KBM-7 (cell line): ENCODE data around the gene HTR6.

Experiments
- DNase-seq: peaks from one replicate; pipeline ENCODE4 v3.0.0-alpha.2; 2015
- in situ Hi-C: fragments of 300-500 bp; cut with MboI; formaldehyde crosslinking; loops from 2 replicates; pipeline ENCODE4 v1.14.3; 2020; ENCODE audit warnings: low sequenced_read_pairs, low pct_unique_long_range_greater_than_20kb, mixed read lengths

Gene HTR6

DNA sequence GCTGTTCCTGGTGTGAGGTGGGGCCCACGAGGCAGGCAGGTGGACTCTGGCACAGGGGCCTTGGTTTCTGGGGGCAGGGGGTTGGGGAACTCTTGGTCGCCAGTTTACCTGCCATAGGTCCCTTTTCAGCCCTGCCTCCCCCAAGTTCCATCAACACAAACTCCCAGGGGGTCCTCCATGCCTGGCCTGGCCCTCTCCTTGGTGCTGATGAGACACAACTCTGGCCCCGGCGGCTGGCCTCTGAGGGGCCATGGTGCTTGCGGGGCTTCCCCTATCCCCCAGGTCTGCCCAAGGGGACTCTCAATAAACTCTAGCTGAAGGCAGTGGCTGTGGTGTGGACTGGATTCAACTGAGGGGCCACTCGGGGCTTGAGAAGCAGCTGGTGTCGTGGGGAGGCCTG, 16.0 kb downstream of the HTR6 start:
- in situ Hi-C loops, result no loop called here
- no peak for DNase-seq

DNA sequence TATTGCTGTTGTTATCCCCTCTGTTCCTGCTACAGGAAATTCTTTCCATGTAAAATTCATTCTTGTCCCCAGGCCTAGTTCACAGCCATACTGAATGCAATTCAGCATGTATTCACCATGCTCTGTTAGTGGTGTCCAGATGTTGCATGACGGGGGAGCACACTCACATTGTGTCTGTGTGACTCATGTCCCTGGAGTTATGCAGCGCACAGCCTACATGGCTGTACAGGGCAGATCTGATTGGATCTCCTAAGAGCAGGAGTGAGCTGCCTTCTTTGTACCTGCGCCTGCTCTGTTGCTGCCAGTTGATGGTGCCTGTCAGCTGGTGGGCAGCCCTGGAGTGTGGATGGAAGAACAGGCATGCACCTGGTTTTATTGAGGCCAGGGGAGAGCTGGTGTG, 17.6 kb downstream of the HTR6 start:
- DNase-seq, result no peak

DNA sequence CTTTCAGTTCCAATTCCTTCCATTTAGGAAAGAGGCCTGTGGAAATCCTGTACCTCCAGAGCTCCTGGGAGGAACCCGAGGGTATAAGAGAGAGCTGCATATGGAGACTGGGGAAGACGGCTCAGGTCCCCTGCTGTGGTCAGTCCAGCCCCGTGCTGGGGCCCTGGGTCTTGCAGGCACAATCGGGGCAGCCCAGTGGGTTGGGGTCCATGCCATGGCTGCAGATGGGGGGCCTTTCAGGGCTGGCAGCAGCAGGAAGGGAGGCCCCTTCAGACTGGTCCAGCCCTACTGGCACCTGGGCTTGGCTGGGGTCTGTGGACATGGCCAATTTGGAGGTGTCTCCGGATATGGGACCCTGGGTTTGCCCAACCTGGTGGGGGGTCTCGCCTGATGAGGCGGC, 18.2 kb downstream of the HTR6 start:
- DNase-seq, result no peak
- in situ Hi-C loops, result no loop called here

More for the DNA sequence above, 17.6 kb downstream of the HTR6 start:
- in situ Hi-C loops, result no loop called here

DNA sequence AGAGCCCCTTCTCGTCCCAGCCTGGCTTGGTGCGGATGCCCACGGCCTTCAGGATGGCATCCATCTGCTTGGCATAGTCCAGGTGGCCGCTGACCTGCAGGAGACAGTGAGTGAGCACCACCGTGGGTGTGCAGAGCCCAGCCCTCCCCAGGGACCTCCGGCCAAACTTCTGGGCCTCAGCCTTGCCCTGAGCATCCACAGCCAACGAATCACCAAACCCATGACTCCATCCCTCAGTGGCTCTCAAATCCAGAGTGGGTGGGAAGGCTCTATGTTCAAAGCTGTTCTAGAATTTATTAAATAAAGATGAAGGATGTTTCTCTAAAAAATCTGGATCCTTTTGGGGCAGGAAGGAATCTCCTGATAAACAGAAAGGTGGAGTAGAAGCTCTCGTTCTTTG, 18.7 kb downstream of the HTR6 start:
- DNase-seq, result no peak
- in situ Hi-C loops, result no loop called here

DNA sequence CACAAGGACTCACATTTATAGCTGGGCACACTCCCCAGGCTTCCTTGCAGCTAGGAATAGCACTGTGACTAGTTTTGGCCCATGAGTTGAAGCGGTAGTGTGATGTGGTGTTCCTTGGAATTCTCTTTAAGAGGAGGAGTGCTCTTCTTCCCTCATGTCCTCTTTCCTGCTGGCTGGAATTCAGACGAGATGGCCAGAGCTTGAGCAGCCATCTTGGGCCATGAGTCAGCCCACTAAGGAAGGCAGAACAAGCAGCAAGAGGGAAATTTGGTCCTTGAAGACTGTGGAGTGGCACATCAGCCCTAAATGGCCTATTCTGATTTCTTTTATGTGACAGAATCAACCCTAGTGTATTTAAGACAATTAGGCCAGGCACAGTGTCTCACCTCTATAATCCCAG, 20.0 kb downstream of the HTR6 start:
- in situ Hi-C loops, result no loop called here
- no peak for DNase-seq

DNA sequence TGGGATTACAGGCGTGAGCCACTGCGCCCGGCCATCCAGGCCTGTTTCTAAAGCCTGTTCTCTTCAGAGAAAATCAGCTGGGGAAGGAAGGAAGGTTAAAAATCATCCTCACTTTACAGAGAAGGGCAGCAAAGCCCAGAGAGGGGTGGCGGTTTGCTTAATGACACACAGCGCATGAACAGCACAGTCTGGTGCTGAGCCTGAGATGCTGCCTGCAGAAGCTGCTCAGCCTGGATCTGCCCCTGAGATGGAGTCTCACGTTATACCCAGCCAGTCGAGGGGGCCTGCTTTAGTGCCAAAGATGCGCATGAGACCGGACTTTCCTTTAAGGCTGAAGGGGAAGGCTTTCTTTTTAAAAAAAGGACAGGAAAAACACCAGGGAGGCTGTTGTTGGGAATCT, 21.3 kb downstream of the HTR6 start:
- DNase-seq, result no peak
- in situ Hi-C loops, result no loop called here

DNA sequence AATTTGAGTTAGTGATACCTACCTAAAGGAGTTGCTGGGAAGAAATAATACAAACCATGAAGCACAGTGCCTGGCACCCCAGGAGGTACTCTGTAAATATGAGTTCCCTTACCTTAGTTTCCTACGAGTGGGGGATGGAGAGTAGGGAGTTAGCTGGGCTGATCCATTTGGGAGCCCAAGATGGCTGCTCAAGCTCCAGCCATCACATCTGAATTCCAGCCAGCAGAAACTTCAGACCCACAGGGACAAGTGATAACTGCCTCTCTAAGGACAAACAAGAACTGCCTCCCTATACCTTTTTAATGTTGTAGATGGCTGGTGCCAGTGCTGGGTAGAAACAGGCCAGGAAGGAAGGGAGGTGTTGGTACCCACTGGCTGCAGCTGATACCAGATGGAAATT, 22.7 kb downstream of the HTR6 start:
- DNase-seq, result no peak
- in situ Hi-C loops, result no loop called here

DNA sequence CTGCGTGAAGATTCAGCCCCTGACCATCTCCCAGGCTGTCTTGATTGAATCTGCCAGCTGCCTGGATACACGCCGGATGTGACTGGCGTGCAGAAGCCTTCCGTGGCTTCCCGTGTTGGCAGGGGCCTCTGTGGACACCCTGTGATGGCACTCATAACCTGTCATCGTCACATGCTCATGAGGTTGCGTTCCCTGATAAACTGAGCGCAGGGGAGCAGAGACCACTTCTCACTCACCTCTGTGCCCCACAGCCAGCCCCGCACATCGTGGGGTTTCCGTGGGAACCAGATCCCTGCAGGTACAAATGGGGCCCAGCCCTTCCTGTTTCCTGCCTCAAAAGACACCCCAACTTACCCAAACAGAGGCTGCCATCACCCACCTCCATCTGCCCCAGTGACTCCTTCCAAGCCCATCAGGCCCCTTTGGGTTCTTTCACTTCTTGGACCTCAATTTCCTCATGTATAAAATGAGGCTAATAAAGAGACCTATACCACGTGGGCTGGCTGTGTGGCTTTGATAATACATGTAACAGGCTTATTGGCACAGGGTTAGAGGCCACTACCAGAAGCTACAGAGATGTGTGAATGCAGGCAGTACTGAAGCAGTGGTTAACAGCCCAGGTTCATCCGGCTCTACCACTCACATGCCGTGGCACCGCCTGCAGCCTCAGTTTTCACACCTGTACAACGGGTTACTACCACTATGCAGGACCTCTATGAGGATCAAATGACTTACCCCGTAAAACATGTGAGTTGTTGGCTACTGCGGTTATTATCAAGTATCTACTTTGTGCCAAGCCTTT, 23.6 kb downstream of the HTR6 start:
- in situ Hi-C loops, result no loop called here
- DNase-seq, result no peak

DNA sequence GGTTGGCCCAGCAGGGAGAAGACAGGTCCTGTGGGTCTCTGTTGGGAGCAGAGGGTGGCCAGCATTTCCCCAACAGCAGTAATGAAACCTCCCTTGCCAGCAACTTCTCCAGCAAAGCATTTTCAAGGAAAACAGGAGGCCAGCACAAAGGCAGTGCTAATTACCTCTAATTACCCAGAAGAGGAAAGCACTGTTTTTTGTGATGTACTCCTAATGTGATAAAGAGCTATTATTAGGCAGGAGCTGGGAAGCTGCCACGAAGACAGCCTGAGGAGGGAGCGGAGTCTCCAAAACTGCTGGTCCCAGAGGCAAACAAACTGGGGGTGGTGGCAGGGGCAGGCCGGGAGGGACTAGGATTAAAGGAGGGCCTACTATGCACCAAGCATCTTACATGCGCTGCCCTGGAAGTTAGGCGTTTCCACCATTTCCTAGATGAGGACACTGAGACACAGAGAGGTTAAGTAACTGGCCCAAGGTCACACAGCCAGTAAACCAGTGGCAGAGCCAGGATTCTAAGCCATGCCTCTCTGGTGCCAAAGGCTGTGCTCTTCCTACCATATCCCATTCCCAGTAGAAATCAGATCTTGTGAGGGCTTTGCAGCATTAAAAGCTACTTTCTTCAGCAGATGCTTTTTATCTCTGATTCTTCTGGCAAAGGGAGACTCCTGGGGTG, 24.5 kb downstream of the HTR6 start:
- no peak for DNase-seq
- in situ Hi-C loops, result no loop called here

DNA sequence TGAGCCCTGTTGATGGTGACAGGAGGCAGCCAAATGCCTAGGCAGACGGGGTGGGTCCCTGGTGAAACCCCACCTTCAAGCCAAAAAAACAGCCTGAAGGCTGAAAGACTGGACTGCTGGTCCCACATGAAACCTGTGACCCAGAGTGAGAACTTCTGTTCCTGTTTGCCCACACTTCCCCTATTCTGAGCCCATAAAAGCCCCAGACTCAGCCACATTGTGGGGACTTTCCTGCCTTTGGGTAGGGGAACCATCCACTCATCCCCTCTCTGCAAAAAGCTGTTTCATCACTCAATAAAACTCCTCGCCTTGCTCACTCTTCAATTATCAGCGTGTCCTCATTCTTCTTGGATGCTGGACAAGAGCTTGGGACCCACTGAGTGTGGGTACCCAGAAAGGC, 25.2 kb downstream of the HTR6 start:
- in situ Hi-C loops, result no loop called here
- no peak for DNase-seq

DNA sequence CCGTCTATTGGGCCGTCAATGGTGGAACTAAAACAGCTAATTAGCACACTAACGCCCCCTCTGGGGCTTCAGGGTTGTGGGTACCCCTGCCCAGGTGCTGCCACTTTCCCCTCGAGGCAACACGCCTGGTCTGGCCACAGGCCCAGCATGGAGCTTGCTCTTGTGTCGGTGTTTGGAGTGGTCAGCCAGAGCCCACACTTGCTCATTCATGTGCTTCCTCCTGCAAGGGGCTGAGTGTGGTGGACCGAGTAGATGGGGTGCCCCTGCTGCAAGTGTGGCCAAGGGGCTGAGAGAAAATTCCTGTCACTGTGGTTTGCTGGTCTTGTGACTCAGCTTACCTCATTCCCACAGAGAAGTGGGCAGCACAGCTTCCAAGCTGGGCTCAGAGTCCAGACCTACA, 25.7 kb downstream of the HTR6 start:
- no peak for DNase-seq
- in situ Hi-C loops, result no loop called here

DNA sequence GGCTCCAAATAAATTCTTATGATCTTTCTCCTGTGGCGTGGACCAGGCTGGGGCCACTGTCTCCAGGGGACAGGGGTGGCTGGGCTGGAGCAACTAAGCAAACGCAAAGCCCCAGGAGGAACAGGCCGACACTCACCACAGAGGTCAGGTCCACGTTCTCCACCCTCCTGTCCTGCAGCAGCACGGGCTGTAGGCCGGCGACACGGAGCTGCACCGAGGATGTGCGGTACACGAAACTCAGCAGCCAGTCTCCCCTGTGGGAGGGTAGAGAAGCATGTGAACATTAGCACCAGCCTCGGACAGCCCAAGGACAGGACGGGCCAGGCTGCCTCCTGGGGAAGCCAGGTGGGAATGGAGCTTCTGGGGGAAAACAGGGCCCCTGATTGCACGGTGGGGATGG, 29.6 kb downstream of the HTR6 start:
- no peak for DNase-seq
- in situ Hi-C loops, result no loop called here

DNA sequence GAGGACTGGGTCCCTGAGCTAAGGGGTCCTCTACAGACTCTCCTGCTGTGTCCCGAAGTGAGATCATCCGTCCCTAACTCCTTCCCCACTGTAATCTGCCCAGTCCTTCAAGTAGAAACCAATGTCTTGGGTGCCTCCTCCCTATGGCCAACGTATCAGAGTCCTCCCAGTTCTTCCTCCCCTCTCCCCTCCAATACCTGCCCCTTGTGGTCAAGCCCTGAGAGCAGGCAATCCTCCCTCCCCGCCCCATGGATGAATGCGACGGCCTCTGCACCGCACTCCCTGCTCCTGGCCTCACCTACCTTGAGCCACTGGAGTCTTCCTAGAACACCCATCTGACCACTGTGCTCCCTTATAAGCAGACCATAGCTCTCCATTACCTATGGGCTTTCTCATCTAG, 31.1 kb downstream of the HTR6 start:
- in situ Hi-C loops, result no loop called here
- DNase-seq, result no peak

DNA sequence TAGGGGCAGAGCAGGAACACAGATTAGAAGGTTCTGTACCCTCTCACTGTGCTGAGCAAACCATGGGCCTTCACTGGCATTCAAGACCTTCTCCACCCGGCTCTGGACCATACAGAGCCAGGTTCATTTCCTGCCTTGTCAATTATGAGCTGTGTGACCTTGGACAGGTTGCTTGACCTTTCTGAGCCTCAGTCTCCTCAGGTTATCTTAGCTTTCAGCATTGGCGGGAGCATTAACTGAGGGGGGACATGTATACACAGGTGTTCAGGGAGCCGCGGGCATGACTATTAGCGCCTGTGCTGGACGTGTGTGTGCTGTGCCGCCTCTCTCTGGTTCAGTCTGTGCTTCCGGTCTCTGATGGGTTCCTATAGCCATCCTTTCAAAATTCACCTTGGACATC, 32.1 kb downstream of the HTR6 start:
- no peak for DNase-seq
- in situ Hi-C loops, result no loop called here

DNA sequence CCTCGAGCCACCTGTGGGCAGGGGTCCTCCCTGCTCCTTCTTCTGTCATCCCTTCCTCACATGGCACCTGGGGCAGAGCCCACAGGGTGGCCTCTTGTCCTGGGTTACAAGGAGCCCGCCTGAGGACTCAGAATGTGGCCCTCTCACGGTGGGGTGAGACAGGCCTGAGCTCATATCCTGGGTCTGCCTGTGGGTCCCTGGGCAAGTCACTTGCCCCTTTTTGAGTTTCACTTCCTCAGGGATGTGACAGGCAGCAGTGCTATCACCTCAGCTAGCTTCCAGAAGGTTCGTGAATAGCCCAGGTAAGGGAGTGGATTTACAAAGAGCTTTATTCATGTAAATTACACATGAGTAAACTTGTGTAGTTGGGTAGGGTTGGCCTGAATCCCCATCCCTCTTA, 33.5 kb downstream of the HTR6 start:
- DNase-seq, result no peak
- in situ Hi-C loops, result no loop called here

DNA sequence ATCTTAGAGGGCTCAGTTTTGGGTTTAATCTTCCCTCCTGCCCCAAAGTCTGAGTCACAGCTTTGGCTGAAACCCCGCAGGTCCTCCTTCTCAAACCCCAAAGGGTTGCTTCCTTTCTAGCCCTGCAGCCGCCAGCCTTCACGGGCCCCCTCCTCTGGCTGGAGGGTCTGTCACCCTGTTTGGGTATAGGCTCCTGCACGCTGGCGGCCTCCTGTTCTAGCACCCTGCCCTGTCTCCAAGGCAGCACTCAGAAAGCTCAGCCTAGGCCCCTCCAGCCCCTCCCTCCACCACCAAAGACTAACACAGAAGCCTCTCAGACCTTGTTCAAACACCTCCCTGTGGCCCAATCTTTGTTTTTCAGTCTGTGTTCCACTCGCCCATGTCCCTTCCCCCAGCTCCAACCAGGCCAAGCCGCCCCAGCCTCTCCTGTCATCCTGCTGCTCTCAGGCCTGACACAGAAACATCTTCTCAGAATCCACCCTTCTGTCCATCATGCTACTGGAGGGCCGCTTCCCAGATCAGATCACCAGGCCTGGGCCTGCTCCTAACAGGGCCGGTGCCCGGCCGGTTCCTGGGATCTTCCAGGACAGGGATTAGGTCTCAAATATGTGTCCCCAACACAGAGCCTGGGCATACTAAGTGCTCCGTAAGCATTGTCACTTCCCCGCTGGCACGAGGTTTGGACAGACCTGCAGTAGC, 35.6 kb downstream of the HTR6 start:
- in situ Hi-C loops, result no loop called here

DNA sequence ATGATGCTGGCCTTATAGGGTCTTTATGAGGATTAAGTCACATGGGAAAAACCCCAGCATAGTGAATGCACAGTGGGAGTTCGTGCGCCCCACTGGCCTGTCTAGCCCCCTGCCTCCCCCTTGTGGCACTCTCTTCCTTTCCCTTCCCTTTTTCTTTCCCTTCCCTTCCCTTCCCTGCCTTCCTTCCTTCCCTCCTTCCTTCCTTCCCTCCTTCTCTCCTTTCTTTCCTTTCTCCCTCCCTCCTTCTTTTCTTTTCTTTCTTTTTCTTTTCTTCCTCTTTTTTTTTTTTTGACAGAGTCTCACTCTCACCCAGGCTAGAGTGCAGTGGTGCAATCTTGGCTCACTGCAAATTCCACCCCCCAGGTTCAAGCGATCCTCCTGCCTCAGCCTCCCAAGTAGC, 38.6 kb downstream of the HTR6 start:
- DNase-seq, result no peak
- in situ Hi-C loops, result no loop called here

More for the DNA sequence above, 35.6 kb downstream of the HTR6 start:
- DNase-seq, result no peak

DNA sequence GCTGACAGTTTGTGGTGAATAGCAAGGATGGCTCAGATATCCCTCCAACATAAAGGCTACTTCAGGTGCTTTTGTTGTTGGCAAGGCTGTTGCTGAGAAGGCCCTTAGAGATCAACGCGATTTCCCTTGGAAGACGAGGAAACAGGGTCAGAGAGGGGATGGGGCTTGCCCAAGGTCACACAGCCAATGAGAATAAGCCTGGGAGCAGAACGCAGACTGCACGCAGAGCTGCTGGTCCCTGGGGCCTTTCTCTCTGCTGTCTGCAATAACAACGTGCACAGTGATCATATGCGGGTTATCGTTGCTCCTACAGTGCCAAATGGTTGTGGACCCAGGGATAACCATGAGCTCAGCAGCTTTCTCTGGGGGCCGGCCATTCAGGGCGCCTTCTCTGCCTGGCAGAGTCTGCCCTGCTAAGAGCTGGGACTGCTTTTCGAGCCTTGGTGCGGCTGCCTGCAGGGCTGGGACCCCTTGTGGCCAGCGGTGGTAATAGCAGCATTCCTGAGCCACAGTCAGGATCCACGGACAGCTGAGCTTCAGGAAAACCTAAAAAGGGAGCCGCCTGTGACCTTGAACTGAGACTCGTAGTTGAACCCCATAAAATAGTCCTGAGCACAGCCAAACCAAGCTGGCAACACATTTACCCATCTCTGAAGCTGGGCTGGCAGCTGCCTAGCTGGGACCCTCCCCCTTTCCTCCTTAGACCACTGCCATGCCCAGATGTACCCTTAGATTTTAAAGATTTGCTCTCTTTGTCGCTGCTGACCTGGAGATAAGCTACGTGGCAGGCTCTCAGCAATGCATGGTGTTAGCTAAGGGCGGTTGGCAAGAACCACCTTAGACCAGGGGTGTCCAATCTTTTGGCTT, 39.8 kb downstream of the HTR6 start:
- in situ Hi-C loops, result no loop called here
- DNase-seq, result peak; percentile 56

DNA sequence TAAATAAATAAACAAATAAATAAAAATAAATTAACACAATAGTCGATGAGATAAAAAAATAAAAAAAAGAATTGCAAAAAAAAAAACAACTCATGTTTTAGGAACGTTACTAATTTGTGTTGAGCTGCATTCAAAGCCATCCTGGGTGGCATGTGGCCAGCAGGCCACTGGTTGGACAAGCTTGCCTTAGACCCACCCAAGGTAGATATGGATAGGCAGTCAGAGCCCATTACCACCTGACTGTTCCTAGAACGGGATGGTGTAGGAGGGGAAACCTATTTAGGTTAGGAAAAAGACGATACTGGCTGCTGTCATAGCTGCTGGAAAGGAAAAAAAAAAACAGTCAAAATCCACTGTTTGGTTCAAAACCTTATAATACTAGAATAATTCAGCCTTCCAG, 40.8 kb downstream of the HTR6 start:
- in situ Hi-C loops, result no loop called here
- no peak for DNase-seq

DNA sequence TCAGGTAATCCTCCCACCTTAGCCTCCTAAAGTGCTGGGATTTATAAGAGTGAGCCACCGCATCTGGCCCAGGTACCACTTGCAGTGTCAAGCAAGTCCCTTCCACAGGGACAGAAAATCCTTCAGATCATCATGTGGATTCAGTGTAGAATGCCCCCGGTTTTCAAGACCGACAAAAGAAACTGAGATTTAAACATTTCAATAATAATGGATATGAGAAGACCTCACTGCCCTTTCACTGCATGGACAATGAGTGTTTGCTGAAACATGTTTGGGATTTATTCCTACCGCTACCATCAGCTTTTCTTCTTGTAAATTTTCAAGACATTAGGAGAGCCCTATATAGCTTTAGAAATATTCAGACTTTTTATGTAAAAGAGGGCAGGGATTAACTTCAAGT, 41.5 kb downstream of the HTR6 start:
- in situ Hi-C loops, result no loop called here
- no peak for DNase-seq
